Measurements from ENCODE around the gene RPP25.

The RPP25 gene

GRCh38 chr15:74964794-74965193, 8.2 kb upstream of the RPP25 start:
- Histone ChIP-seq H3K4me3 (ENCODE audit: insufficient read depth, low read length, poor library complexity, severe bottlenecking) (no peak overlapping the region), H3K27me3 (ENCODE audit: low read length) (no peaks in the 10 kb centered on the region), H3K9me2 (replicated peaks; ENCODE audit: insufficient read depth, low read length) (no peaks in the 10 kb centered on the region), H3K36me3 (ENCODE audit: low read length) (no peaks in the 10 kb centered on the region), H3K9ac (ENCODE audit: low read length) (no peak overlapping the region), H3K27ac (ENCODE audit: low read depth, low read length) (no peak overlapping the region), H4K20me1 (ENCODE audit: low read depth, low read length) (no peaks in the 10 kb centered on the region), H3K79me2 (ENCODE audit: insufficient read depth, low read length) (no peaks in the 10 kb centered on the region), H2AFZ (ENCODE audit: low read depth, low read length, severe bottlenecking) (no peak overlapping the region), H3K9me3 (ENCODE audit: insufficient read depth, low read length) (no peaks in the 10 kb centered on the region), H3K4me2 (ENCODE audit: low read depth, low read length, poor library complexity, severe bottlenecking) (no peak overlapping the region), H3F3A (ENCODE audit: insufficient read depth) (no peaks in the 10 kb centered on the region)
- TF ChIP-seq EZH2phosphoT487 (conservative IDR thresholded peaks at IDR 0.05; ENCODE audit: low read length) (no peak), CTCF (IDR thresholded peaks at IDR 0.05; ENCODE audit: insufficient read depth, low read length, poor library complexity, severe bottlenecking) (no peak)

GRCh38 chr15:74963213-74963612, 6.6 kb upstream of the RPP25 start:
- Histone ChIP-seq H3K9ac (ENCODE audit: low read length) (no peak overlapping the region), H3K9me2 (replicated peaks; ENCODE audit: insufficient read depth, low read length) (no peaks in the 10 kb centered on the region), H3K36me3 (ENCODE audit: low read length) (no peaks in the 10 kb centered on the region), H3K27me3 (ENCODE audit: low read length) (no peaks in the 10 kb centered on the region), H3K4me2 (ENCODE audit: low read depth, low read length, poor library complexity, severe bottlenecking) (no peak overlapping the region), H3K79me2 (ENCODE audit: insufficient read depth, low read length) (no peaks in the 10 kb centered on the region), H3K4me3 (ENCODE audit: insufficient read depth, low read length, poor library complexity, severe bottlenecking) (no peak overlapping the region), H3F3A (ENCODE audit: insufficient read depth) (no peaks in the 10 kb centered on the region), H3K9me3 (ENCODE audit: insufficient read depth, low read length) (no peaks in the 10 kb centered on the region), H2AFZ (ENCODE audit: low read depth, low read length, severe bottlenecking) (no peak overlapping the region), H3K27ac (ENCODE audit: low read depth, low read length) (no peak overlapping the region), H4K20me1 (ENCODE audit: low read depth, low read length) (no peaks in the 10 kb centered on the region)
- TF ChIP-seq EZH2phosphoT487 (conservative IDR thresholded peaks at IDR 0.05; ENCODE audit: low read length) (no peak), CTCF (IDR thresholded peaks at IDR 0.05; ENCODE audit: insufficient read depth, low read length, poor library complexity, severe bottlenecking) (no peak)

- Histone ChIP-seq H3K36me3 (ENCODE audit: low read length) (no peaks in the 10 kb centered on the region), H3K79me2 (ENCODE audit: insufficient read depth, low read length) (no peaks in the 10 kb centered on the region), H3K9ac (ENCODE audit: low read length) (no peak overlapping the region), H3K9me3 (ENCODE audit: insufficient read depth, low read length) (no peaks in the 10 kb centered on the region), H3K4me3 (ENCODE audit: insufficient read depth, low read length, poor library complexity, severe bottlenecking) (no peak overlapping the region), H4K20me1 (ENCODE audit: low read depth, low read length) (no peaks in the 10 kb centered on the region), H3F3A (ENCODE audit: insufficient read depth) (no peaks in the 10 kb centered on the region), H3K27ac (ENCODE audit: low read depth, low read length) (no peak overlapping the region), H3K27me3 (ENCODE audit: low read length) (no peaks in the 10 kb centered on the region), H3K9me2 (replicated peaks; ENCODE audit: insufficient read depth, low read length) (no peaks in the 10 kb centered on the region), H2AFZ (ENCODE audit: low read depth, low read length, severe bottlenecking) (no peak overlapping the region), H3K4me2 (ENCODE audit: low read depth, low read length, poor library complexity, severe bottlenecking) (no peak overlapping the region)
- no peak for TF ChIP-seq CTCF (IDR thresholded peaks at IDR 0.05; ENCODE audit: insufficient read depth, low read length, poor library complexity, severe bottlenecking)
Observed at GRCh38 chr15:74962671-74963070, 6.1 kb upstream of the RPP25 start.

GRCh38 chr15:74962219-74962618, 5.6 kb upstream of the RPP25 start:
- no peaks in the 10 kb centered on the region for H3K9me3 ChIP-seq (ENCODE audit: insufficient read depth, low read length)
- no peak overlapping the region for H2AFZ ChIP-seq (ENCODE audit: low read depth, low read length, severe bottlenecking)
- H3K79me2 ChIP-seq (ENCODE audit: insufficient read depth, low read length), result no peaks in the 10 kb centered on the region
- no peak overlapping the region for H3K27ac ChIP-seq (ENCODE audit: low read depth, low read length)
- no peaks in the 10 kb centered on the region for H3K36me3 ChIP-seq (ENCODE audit: low read length)
- no peak overlapping the region for H3K4me2 ChIP-seq (ENCODE audit: low read depth, low read length, poor library complexity, severe bottlenecking)
- H4K20me1 ChIP-seq (ENCODE audit: low read depth, low read length), result no peaks in the 10 kb centered on the region
- no peaks in the 10 kb centered on the region for H3F3A ChIP-seq (ENCODE audit: insufficient read depth)
- H3K27me3 ChIP-seq (ENCODE audit: low read length), result no peaks in the 10 kb centered on the region
- TF ChIP-seq EZH2phosphoT487 (conservative IDR thresholded peaks at IDR 0.05; ENCODE audit: low read length), result no peak
- TF ChIP-seq CTCF (IDR thresholded peaks at IDR 0.05; ENCODE audit: insufficient read depth, low read length, poor library complexity, severe bottlenecking), result no peak
- no peak overlapping the region for H3K9ac ChIP-seq (ENCODE audit: low read length)
- no peaks in the 10 kb centered on the region for H3K9me2 ChIP-seq (replicated peaks; ENCODE audit: insufficient read depth, low read length)
- H3K4me3 ChIP-seq (ENCODE audit: insufficient read depth, low read length, poor library complexity, severe bottlenecking), result no peak overlapping the region
